ACC112 (cell line): ENCODE data around the gene LRFN2.

ENCODE experiments used
- H2AFZ ChIP-seq: fragments of 200-600 bp; sonication (generic); one replicate; pipeline ENCODE4 v1.6.0; 2017; ENCODE audit warnings: antibody characterized with exemption, low read length; ENCODE audit not compliant: unreplicated experiment
- H3K27ac ChIP-seq: fragments of 200-600 bp; sonication (generic); 2 replicates; pipeline ENCODE4 v1.5.1; 2014; ENCODE audit warnings: low read depth, mild to moderate bottlenecking, antibody characterized with exemption, low read length, moderate library complexity
- H3K27me3 ChIP-seq: fragments of 200-600 bp; sonication (generic); 2 replicates; pipeline ENCODE4 v1.6.1; 2014; ENCODE audit warnings: mild to moderate bottlenecking, antibody characterized with exemption, low read length, moderate library complexity, mixed read lengths; ENCODE audit not compliant: insufficient read depth
- H3K36me3 ChIP-seq: fragments of 200-600 bp; sonication (generic); 2 replicates; pipeline ENCODE4 v1.6.1; 2016; ENCODE audit warnings: mild to moderate bottlenecking, antibody characterized with exemption, low read length, moderate library complexity, mixed read lengths; ENCODE audit not compliant: insufficient read depth
- H3K4me1 ChIP-seq: fragments of 200-600 bp; sonication (generic); one replicate; pipeline ENCODE4 v1.6.1; 2016; ENCODE audit warnings: low read length, mixed read lengths; ENCODE audit not compliant: insufficient read depth, unreplicated experiment, control insufficient read depth
- H3K4me3 ChIP-seq: fragments of 200-600 bp; sonication (generic); 2 replicates; pipeline ENCODE4 v1.5.1; 2014; ENCODE audit warnings: mild to moderate bottlenecking, low read depth, low read length
- H3K79me2 ChIP-seq: fragments of 200-600 bp; sonication (generic); one replicate; pipeline ENCODE4 v1.6.0; 2016; ENCODE audit warnings: low read length; ENCODE audit not compliant: control insufficient read depth, unreplicated experiment, insufficient read depth

LRFN2 gene

GRCh38 chr6:40587240-40588069, at the start of gene LRFN2:
Gene LRFN2 (minus strand): TSS chr6:40587364.
- H3K27ac ChIP-seq, result no peak within 1 kb of the TSS
- no peak within 1 kb of the TSS for H3K4me3 ChIP-seq
- H2AFZ ChIP-seq, result no peak within 1 kb of the TSS
- no peaks in the 10 kb centered on the region for H3K4me1 ChIP-seq
- no peaks in the 10 kb centered on the region for H3K36me3 ChIP-seq
- H3K79me2 ChIP-seq, result no peaks in the 10 kb centered on the region
- H3K27me3 ChIP-seq, result peaks cover 41% of the 10 kb centered on the region

DNA sequence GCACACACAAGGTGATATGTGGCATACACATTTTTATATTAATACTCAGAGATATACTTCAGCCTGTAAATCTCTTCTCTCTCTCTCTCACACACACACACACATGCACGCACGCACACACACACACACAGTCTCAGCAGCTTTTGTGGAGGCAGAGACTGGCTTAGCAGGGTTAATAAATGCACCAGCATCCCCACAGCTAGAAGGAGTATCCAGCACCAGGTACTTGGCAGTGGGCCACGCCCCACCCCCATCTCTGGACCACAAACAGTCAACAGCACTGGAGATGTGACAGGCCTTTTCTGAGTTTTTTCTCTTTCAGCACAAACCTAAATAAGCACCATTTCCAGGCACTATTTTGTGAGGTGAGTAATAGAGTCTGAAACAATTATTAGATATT, 47.3 kb upstream of the LRFN2 start:
- Histone ChIP-seq H3K4me1 (no peaks in the 10 kb centered on the region), H3K27ac (no peak overlapping the region), H2AFZ (no peak overlapping the region), H3K79me2 (no peaks in the 10 kb centered on the region), H3K4me3 (no peak overlapping the region), H3K27me3 (no peaks in the 10 kb centered on the region), H3K36me3 (no peaks in the 10 kb centered on the region)

DNA sequence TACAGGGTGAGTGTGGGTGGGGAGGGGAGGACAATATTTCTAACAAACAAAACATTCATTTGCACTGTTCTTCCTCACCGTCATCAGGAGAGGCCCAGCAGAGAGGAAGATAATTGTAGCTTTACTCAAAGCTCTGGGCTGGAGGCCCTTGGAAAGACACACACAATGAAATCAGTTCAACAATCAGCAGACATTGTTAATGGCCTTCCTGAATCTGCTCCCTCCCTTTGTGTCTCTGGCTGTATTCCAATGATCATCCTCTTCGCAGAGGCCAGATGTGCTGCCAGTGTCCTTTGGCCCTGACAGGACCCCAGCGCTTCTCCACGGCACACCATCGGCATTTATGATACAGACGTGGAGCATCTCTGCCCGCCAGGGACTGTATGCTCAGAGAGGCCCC, 44.6 kb upstream of the LRFN2 start:
- Histone ChIP-seq H2AFZ (no peak overlapping the region), H3K27ac (no peak overlapping the region), H3K79me2 (no peaks in the 10 kb centered on the region), H3K27me3 (no peaks in the 10 kb centered on the region), H3K4me1 (no peaks in the 10 kb centered on the region), H3K4me3 (no peak overlapping the region), H3K36me3 (no peaks in the 10 kb centered on the region)

DNA sequence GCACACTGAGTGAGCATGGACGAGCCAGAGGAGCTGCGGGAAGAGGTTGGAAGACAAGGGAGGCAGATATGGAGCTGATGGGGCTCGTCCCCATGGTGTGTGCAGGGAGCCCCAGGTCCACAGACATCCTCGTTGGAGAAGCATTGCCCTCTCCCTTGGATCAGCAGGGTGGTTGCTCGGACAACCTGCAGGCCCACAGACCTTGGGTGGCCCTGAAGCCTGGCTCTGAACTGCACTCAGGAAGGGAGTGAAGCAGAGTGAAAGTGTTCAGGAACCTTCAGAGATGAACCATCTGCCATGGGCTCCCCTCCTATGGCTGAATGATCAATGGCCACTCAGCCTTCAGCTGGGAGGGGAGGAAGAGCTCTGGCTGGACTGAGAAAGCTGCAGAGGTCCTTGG, 43.3 kb upstream of the LRFN2 start:
- H3K4me1 ChIP-seq, result no peaks in the 10 kb centered on the region
- H3K79me2 ChIP-seq, result no peaks in the 10 kb centered on the region
- H3K4me3 ChIP-seq, result no peak overlapping the region
- H3K36me3 ChIP-seq, result no peaks in the 10 kb centered on the region
- H2AFZ ChIP-seq, result no peak overlapping the region
- no peak overlapping the region for H3K27ac ChIP-seq
- no peaks in the 10 kb centered on the region for H3K27me3 ChIP-seq

GRCh38 chr6:40630051-40630450, 42.9 kb upstream of the LRFN2 start:
- Histone ChIP-seq H3K79me2 (no peaks in the 10 kb centered on the region), H3K27ac (no peak overlapping the region), H3K27me3 (no peaks in the 10 kb centered on the region), H2AFZ (no peak overlapping the region), H3K36me3 (no peaks in the 10 kb centered on the region), H3K4me1 (no peaks in the 10 kb centered on the region), H3K4me3 (no peak overlapping the region)

DNA sequence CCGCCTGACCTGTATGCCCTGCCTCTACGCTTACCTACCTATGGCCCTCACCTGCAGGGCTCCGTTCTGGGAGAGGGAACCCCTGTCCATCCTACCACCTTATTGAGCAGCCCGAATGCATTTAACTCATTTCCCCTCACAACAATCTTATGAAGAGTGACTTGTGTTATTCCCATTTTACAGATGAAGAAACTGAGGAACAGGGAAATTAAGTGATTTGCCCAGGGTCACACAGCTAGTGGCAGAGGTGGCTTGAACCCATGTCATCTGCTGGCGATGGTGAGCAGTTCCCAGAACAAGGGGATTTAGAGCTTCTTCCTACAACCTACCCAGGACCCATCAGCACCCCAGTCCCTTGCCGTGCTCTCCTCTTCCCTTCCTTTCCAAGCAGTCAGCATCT, 42.3 kb upstream of the LRFN2 start:
- no peaks in the 10 kb centered on the region for H3K36me3 ChIP-seq
- no peak overlapping the region for H3K27ac ChIP-seq
- H3K4me3 ChIP-seq, result no peak overlapping the region
- H3K4me1 ChIP-seq, result no peaks in the 10 kb centered on the region
- H3K79me2 ChIP-seq, result no peaks in the 10 kb centered on the region
- H2AFZ ChIP-seq, result no peak overlapping the region
- no peaks in the 10 kb centered on the region for H3K27me3 ChIP-seq

- Histone ChIP-seq H3K4me1 (no peaks in the 10 kb centered on the region), H3K4me3 (no peak overlapping the region), H3K79me2 (no peaks in the 10 kb centered on the region), H2AFZ (no peak overlapping the region), H3K36me3 (no peaks in the 10 kb centered on the region), H3K27ac (no peak overlapping the region), H3K27me3 (no peaks in the 10 kb centered on the region)
Observed at GRCh38 chr6:40627316-40627715, 40.2 kb upstream of the LRFN2 start.

DNA sequence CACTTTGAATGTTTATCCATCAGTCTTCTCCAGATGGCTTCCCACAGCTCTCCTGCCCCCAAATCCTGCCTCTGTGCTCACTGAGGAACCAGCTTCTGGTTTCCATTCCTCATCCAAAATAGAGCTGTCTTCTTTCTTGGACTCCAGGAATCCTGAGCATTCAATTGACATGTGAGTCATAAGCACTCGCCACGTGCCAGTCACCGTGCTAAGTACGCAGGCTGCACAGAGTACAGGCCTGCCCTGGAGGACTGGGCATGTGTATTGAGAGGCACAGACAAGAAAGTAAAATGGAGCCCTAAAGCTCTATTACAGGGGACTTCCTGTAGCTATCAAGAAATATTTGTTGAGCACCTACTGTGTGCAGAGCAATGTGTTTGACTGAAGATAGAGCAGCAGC, 39.7 kb upstream of the LRFN2 start:
- H3K4me1 ChIP-seq, result no peaks in the 10 kb centered on the region
- no peaks in the 10 kb centered on the region for H3K36me3 ChIP-seq
- H3K27ac ChIP-seq, result no peak overlapping the region
- no peaks in the 10 kb centered on the region for H3K79me2 ChIP-seq
- H3K4me3 ChIP-seq, result no peak overlapping the region
- H3K27me3 ChIP-seq, result no peaks in the 10 kb centered on the region
- H2AFZ ChIP-seq, result no peak overlapping the region

- H3K27ac ChIP-seq, result no peak overlapping the region
- H3K79me2 ChIP-seq, result no peaks in the 10 kb centered on the region
- no peak overlapping the region for H2AFZ ChIP-seq
- H3K4me3 ChIP-seq, result no peak overlapping the region
- H3K36me3 ChIP-seq, result no peaks in the 10 kb centered on the region
- no peaks in the 10 kb centered on the region for H3K4me1 ChIP-seq
- no peaks in the 10 kb centered on the region for H3K27me3 ChIP-seq
Observed at GRCh38 chr6:40623932-40624331, 36.8 kb upstream of the LRFN2 start.

- Histone ChIP-seq H3K27me3 (no peaks in the 10 kb centered on the region), H3K36me3 (no peaks in the 10 kb centered on the region), H3K79me2 (no peaks in the 10 kb centered on the region), H3K4me3 (no peak overlapping the region), H3K4me1 (no peaks in the 10 kb centered on the region), H3K27ac (no peak overlapping the region), H2AFZ (no peak overlapping the region)
Observed at GRCh38 chr6:40623178-40623577, 36.0 kb upstream of the LRFN2 start.

DNA sequence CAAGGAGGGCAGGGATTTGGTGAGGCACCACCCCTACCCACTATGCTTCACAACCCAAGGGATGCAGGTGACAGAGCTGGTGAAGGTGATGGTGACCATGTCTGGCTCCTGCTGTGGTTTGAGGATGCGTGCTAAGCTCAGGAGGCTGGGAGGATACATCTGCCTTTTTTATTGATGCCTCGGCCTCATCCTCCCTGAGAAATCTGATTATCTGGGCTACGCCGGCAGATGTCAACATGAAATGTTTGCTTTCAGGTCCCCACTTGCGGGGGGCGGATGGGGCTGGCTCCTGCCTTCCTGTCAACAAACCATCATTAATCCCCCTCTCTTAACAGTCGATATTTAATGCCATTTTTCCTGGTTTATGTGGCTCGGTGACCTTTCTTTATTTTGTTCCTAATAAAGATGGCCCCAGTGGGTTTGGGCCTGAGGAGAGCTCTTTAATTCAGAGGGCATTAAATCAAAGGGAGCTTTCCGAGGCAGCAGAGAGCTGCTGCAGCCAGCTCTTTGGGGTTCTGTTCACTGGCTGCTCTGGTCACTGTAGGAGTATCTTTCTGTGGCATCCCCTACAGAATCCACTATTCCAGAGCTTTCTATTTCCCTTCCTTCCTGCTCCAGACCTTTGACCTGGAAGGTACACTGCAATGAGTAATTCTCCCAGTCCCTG, 33.5 kb upstream of the LRFN2 start:
- no peaks in the 10 kb centered on the region for H3K36me3 ChIP-seq
- H3K27ac ChIP-seq, result no peak overlapping the region
- no peaks in the 10 kb centered on the region for H3K4me1 ChIP-seq
- H3K4me3 ChIP-seq, result no peak overlapping the region
- no peaks in the 10 kb centered on the region for H3K79me2 ChIP-seq
- H3K27me3 ChIP-seq, result no peaks in the 10 kb centered on the region
- no peak overlapping the region for H2AFZ ChIP-seq
